GM21737 (cell line): ENCODE results near the gene PCDHA7.
"Not testable (repeated sequence)": the region's sequence is repeated elsewhere in the genome, so short reads cannot be mapped to it uniquely, and the experiment has no call there.

Experiments
- ATAC-seq: cut with Tn5 transposase; IDR thresholded peaks from one replicate; pipeline ENCODE4 v1.9.1; 2021; ENCODE audit warnings: mild to moderate bottlenecking, moderate library complexity; ENCODE audit not compliant: unreplicated experiment

Gene PCDHA7, protein sequence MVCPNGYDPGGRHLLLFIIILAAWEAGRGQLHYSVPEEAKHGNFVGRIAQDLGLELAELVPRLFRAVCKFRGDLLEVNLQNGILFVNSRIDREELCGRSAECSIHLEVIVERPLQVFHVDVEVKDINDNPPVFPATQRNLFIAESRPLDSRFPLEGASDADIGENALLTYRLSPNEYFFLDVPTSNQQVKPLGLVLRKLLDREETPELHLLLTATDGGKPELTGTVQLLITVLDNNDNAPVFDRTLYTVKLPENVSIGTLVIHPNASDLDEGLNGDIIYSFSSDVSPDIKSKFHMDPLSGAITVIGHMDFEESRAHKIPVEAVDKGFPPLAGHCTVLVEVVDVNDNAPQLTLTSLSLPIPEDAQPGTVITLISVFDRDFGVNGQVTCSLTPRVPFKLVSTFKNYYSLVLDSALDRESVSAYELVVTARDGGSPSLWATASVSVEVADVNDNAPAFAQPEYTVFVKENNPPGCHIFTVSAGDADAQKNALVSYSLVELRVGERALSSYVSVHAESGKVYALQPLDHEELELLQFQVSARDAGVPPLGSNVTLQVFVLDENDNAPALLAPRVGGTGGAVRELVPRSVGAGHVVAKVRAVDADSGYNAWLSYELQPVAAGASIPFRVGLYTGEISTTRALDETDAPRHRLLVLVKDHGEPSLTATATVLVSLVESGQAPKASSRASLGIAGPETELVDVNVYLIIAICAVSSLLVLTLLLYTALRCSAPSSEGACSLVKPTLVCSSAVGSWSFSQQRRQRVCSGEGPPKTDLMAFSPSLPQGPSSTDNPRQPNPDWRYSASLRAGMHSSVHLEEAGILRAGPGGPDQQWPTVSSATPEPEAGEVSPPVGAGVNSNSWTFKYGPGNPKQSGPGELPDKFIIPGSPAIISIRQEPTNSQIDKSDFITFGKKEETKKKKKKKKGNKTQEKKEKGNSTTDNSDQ

DNA sequence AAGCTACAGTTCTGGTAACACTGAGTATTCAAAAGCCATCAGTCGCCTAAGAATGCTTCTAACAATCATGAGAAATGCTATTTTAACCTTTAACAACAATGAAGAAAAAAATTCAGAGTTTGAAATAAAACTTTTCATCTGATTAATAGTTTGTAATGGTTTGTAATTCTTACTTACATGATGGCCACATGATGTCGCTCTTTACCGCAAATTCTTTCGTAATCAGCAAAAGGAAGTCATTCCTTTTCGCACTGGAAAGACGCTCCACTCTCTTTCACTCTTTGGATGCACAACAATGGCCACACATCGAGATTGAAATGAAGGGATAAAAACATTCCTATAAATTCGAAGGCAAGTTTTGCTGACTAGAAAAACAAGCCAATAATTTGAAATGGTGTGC lies at the start of gene PCDHA7:
Gene PCDHA7, plus strand, starts transcription at position 277 of the 400 bp plus-strand sequence. Its CDS starts 115 bp downstream, at position 392.
- ATAC-seq: no peak

DNA sequence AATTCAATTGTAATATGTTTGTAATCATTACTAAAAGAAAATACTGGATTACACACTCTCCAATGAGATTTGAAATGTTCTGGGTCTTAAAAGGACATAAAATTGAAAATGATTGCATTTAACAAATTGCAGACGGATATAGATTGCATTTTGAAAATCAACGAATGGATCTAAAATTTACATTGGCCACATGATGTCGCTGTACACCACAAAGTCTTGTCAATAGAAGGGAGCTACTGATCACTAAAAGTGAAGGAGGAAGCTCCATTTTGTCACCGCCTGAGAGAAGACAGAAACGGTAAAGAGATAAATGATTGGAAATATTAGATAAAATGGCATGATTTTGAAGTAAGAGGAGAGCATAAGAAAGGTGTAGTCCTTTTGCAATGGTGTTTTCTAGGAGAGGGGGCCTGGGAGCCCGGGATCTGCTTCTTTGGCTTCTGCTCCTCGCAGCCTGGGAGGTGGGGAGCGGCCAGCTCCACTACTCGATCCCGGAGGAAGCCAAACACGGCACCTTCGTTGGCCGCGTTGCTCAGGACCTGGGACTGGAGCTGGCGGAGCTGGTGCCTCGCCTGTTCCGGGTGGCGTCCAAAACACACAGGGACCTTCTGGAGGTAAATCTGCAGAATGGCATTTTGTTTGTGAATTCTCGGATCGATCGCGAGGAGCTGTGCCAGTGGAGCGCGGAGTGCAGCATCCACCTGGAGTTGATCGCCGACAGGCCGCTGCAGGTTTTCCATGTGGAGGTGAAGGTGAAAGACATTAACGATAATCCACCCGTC lies 48.0 kb upstream of the PCDHA7 start, which contains the start of gene PCDHA1:
Gene PCDHA1, plus strand, starts transcription at position 236 of the 782 bp plus-strand sequence.
- no peak for ATAC-seq

DNA sequence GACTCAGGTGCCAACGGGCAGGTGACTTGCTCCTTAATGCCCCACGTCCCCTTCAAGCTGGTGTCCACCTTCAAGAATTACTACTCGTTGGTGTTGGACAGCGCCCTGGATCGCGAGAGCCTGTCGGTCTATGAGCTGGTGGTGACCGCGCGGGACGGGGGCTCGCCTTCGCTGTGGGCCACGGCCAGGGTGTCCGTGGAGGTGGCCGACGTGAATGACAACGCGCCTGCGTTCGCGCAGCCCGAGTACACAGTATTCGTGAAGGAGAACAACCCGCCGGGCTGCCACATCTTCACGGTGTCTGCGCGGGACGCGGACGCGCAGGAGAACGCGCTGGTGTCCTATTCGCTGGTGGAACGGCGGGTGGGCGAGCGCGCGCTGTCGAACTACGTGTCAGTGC lies 46.6 kb upstream of the PCDHA7 start:
- ATAC-seq: not testable (repeated sequence)

DNA sequence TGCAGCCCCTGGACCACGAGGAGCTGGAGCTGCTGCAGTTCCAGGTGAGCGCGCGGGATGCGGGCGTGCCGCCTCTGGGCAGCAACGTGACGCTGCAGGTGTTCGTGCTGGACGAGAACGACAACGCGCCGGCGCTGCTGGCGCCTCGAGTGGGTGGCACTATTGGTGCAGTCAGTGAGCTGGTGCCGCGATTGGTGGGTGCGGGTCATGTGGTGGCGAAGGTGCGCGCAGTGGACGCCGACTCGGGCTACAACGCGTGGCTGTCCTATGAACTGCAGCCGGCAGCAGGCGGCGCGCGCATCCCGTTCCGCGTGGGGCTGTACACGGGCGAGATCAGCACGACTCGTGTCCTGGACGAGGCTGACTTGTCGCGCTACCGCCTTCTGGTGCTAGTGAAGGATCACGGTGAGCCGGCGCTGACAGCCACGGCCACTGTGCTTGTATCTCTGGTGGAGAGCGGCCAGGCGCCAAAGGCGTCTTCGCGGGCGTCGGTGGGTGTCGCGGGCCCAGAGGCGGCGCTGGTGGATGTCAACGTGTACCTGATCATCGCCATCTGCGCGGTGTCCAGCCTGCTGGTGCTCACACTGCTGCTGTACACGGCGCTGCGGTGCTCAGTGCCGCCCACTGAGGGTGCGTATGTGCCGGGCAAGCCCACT lies 46.1 kb upstream of the PCDHA7 start:
- not testable (repeated sequence) for ATAC-seq

DNA sequence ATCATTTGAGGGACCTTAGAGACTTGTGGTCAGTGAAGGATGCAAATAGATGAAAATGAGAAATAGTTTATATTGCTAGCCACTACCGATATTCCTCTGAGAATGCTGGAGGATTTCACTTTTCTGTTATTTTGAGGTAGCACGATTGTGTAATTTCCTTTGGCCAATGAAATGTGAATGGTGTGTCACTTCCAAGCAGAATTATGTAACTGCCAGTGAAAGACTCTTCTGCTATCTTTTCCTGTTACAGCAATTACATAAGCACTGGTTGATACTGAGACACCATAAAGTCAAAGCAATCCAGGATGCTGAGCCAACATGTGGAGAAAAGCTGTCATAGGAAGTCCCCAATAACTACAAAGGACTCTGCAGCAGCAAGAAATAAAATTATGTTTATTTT lies 43.0 kb upstream of the PCDHA7 start:
- ATAC-seq: no peak

GRCh38 chr5:140794595-140795258 lies 39.3 kb upstream of the PCDHA7 start, which contains the start of gene PCDHA2:
TSS of gene PCDHA2 (plus strand) at chr5:140794852.
- ATAC-seq: no peak

GRCh38 chr5:140795259-140795641 lies 38.8 kb upstream of the PCDHA7 start:
- ATAC-seq: no peak

- ATAC-seq: not testable (repeated sequence)
Measured at GRCh38 chr5:140796072-140796717, 37.9 kb upstream of the PCDHA7 start.

GRCh38 chr5:140796718-140797095 lies 37.4 kb upstream of the PCDHA7 start:
- no peak for ATAC-seq

- no peak for ATAC-seq
Measured at GRCh38 chr5:140800816-140801493, 33.1 kb upstream of the PCDHA7 start, which contains the start of gene PCDHA3. TSS of gene PCDHA3 (plus strand) at chr5:140801057.

DNA sequence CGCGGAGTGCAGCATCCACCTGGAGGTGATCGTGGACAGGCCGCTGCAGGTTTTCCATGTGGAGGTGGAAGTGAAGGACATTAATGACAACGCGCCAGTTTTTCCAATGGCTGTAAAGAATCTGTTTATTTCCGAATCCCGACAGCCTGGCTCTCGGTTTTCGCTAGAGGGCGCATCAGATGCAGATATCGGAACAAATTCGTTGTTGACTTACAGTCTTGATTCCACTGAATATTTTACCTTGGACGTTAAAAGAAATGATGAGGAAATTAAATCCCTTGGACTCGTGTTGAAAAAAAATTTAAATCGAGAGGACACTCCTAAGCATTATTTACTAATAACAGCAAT lies 32.6 kb upstream of the PCDHA7 start:
- ATAC-seq: no peak

DNA sequence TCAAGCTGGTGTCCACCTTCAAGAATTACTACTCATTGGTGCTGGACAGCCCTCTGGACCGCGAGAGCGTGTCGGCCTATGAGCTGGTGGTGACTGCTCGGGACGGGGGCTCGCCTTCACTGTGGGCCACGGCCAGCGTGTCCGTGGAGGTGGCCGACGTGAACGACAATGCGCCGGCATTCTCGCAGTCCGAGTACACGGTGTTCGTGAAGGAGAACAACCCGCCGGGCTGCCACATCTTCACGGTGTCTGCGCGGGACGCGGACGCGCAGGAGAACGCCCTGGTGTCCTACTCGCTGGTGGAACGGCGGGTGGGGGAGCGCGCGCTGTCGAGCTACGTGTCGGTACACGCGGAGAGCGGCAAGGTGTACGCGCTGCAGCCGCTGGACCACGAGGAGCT lies 31.7 kb upstream of the PCDHA7 start:
- ATAC-seq: not testable (repeated sequence)

DNA sequence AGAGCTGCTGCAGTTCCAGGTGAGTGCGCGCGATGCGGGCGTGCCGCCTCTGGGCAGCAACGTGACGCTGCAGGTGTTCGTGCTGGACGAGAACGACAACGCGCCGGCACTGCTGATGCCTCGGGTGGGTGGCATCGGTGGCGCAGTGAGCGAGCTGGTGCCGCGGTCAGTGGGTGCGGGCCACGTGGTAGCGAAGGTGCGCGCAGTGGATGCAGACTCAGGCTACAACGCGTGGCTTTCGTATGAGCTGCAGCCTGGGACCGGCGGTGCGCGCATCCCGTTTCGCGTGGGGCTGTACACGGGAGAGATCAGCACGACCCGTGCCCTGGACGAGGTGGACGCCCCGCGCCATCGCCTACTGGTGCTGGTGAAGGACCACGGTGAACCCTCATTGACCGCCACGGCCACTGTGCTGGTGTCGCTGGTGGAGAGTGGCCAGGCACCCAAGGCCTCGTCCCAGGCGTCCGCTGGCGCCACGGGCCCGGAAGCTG lies 31.2 kb upstream of the PCDHA7 start:
- no peak for ATAC-seq

- ATAC-seq: no peak
Measured at GRCh38 chr5:140806834-140807775, 27.0 kb upstream of the PCDHA7 start, which contains the start of gene PCDHA4. TSS of gene PCDHA4 (plus strand) at chr5:140807068.

DNA sequence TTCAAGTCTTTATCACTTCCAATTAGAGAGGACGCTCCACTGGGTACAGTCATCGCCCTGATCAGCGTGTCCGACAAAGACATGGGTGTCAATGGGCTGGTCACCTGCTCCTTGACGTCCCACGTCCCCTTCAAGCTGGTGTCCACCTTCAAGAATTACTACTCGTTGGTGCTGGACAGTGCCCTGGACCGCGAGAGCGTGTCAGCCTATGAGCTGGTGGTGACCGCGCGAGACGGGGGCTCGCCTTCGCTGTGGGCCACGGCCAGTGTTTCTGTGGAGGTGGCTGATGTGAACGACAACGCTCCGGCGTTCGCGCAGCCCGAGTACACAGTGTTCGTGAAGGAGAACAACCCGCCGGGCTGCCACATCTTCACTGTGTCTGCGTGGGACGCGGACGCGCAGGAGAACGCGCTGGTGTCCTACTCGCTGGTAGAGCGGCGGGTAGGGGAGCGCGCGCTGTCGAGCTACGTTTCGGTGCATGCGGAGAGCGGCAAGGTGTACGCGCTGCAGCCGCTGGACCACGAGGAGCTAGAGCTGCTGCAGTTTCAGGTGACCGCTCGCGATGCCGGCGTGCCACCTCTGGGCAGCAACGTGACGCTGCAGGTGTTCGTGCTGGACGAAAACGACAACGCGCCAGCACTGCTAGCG lies 25.7 kb upstream of the PCDHA7 start:
- not testable (repeated sequence) for ATAC-seq

GRCh38 chr5:140808889-140809291 lies 25.2 kb upstream of the PCDHA7 start:
- ATAC-seq: no peak
